Muscle layer of duodenum (tissue), 2 donors: Measurements from ENCODE around the gene TMEM176A.
"Not testable (repeated sequence)": the region's sequence is repeated elsewhere in the genome, so short reads cannot be mapped to it uniquely, and the experiment has no call there.

Experiments used
- H3K27ac ChIP-seq: one replicate; pipeline ENCODE4 v1.7.0; 2013; ENCODE audit warnings: mild to moderate bottlenecking, low read length
- H3K27me3 ChIP-seq: one replicate; pipeline ENCODE4 v1.7.0; 2013; ENCODE audit warnings: low read depth, mild to moderate bottlenecking, control low read depth, low read length
- H3K36me3 ChIP-seq, 2 donors: one replicate each; pipeline ENCODE4 v1.7.0; 2013; ENCODE audit warnings: low read length in 2 of 2, control low read depth in 1 of 2, mild to moderate bottlenecking in 1 of 2; ENCODE audit not compliant: insufficient read depth in 2 of 2, control insufficient read depth in 1 of 2
- H3K4me1 ChIP-seq, 2 donors: one replicate each; pipeline ENCODE4 v1.7.0; 2013; ENCODE audit warnings: low read length in 2 of 2, mild to moderate bottlenecking in 2 of 2, control low read depth in 1 of 2, moderate library complexity in 1 of 2; ENCODE audit not compliant: insufficient read depth in 2 of 2, control insufficient read depth in 1 of 2
- H3K4me3 ChIP-seq, 2 donors: one replicate each; pipeline ENCODE4 v1.7.0; 2013; ENCODE audit warnings: low read length in 2 of 2, low read depth in 1 of 2, mild to moderate bottlenecking in 1 of 2
- H3K9me3 ChIP-seq, 2 donors: one replicate each; pipeline ENCODE4 v1.7.0; 2013; ENCODE audit warnings: low read length in 2 of 2, control low read depth in 1 of 2, mild to moderate bottlenecking in 1 of 2; ENCODE audit not compliant: control insufficient read depth in 1 of 2
- donor health status: healthy.

Gene TMEM176A

GRCh38 chr7:150803161-150803860 is 2.7 kb downstream of the TMEM176A start:
- Histone ChIP-seq H3K36me3 (peaks cover 17 to 27% of the 10 kb centered on the region in 2 donors), H3K9me3 (peaks cover 10 to 17% of the 10 kb centered on the region in 2 donors), H3K4me1 (peaks cover 9 to 11% of the 10 kb centered on the region in 2 donors), H3K27ac (no peak overlapping the region), H3K27me3 (peaks cover 4% of the 10 kb centered on the region), H3K4me3 (no peak overlapping the region)

- H3K27me3 ChIP-seq = peaks cover 4% of the 10 kb centered on the region
- no peak overlapping the region for H3K27ac ChIP-seq
- H3K4me3 ChIP-seq = no peak overlapping the region
- H3K9me3 ChIP-seq = peaks cover 10 to 17% of the 10 kb centered on the region in 2 donors
- H3K4me1 ChIP-seq = peaks cover 5 to 11% of the 10 kb centered on the region in 2 donors
- peaks cover 17 to 27% of the 10 kb centered on the region in 2 donors for H3K36me3 ChIP-seq
Observed at GRCh38 chr7:150804802-150805201, 4.2 kb downstream of the TMEM176A start.

- no peak overlapping the region for H3K27ac ChIP-seq
- peaks cover 17 to 27% of the 10 kb centered on the region in 2 donors for H3K36me3 ChIP-seq
- H3K9me3 ChIP-seq = peaks cover 10 to 17% of the 10 kb centered on the region in 2 donors
- peaks cover 2 to 5% of the 10 kb centered on the region in 2 donors for H3K4me1 ChIP-seq
- H3K4me3 ChIP-seq = no peak overlapping the region
- peaks cover 4% of the 10 kb centered on the region for H3K27me3 ChIP-seq
Observed at GRCh38 chr7:150805864-150806263, 5.3 kb downstream of the TMEM176A start.

- Histone ChIP-seq H3K9me3 (peaks cover 10 to 17% of the 10 kb centered on the region in 2 donors), H3K36me3 (peaks cover 17 to 27% of the 10 kb centered on the region in 2 donors), H3K4me3 (no peak overlapping the region), H3K27me3 (peaks cover 4% of the 10 kb centered on the region), H3K27ac (no peak overlapping the region), H3K4me1 (peaks cover 0 to 5% of the 10 kb centered on the region in 2 donors)
Observed at GRCh38 chr7:150806454-150806853, 5.9 kb downstream of the TMEM176A start.

GRCh38 chr7:150806863-150807262 is 6.3 kb downstream of the TMEM176A start:
- Histone ChIP-seq H3K27ac (no peak overlapping the region), H3K4me1 (peaks cover 0 to 5% of the 10 kb centered on the region in 2 donors), H3K36me3 (peaks cover 17 to 27% of the 10 kb centered on the region in 2 donors), H3K27me3 (no peaks in the 10 kb centered on the region), H3K4me3 (no peak overlapping the region), H3K9me3 (peaks cover 10 to 17% of the 10 kb centered on the region in 2 donors)

- not testable (repeated sequence) for H3K27ac ChIP-seq, H3K4me1 ChIP-seq, H3K4me3 ChIP-seq, H3K27me3 ChIP-seq
- Histone ChIP-seq H3K36me3 (peaks cover 17 to 27% of the 10 kb centered on the region in 2 donors), H3K9me3 (peaks cover 10 to 17% of the 10 kb centered on the region in 2 donors)
Observed at GRCh38 chr7:150807616-150808438, 7.3 kb downstream of the TMEM176A start.

GRCh38 chr7:150814328-150815001 is 13.9 kb downstream of the TMEM176A start:
- H3K4me3 ChIP-seq = no peak overlapping the region
- H3K27ac ChIP-seq = no peak overlapping the region
- peaks cover 7 to 8% of the 10 kb centered on the region in 2 donors for H3K9me3 ChIP-seq
- H3K36me3 ChIP-seq = no peaks in the 10 kb centered on the region
- H3K27me3 ChIP-seq = no peaks in the 10 kb centered on the region
- no peaks in the 10 kb centered on the region for H3K4me1 ChIP-seq

- Histone ChIP-seq H3K4me3 (no peak overlapping the region), H3K4me1 (no peaks in the 10 kb centered on the region), H3K36me3 (no peaks in the 10 kb centered on the region), H3K27me3 (no peaks in the 10 kb centered on the region), H3K27ac (no peak overlapping the region), H3K9me3 (peaks cover 7 to 8% of the 10 kb centered on the region in 2 donors)
Observed at GRCh38 chr7:150818971-150819370, 18.4 kb downstream of the TMEM176A start.

GRCh38 chr7:150820148-150820547 is 19.6 kb downstream of the TMEM176A start:
- Histone ChIP-seq H3K9me3 (peaks cover 7 to 8% of the 10 kb centered on the region in 2 donors), H3K4me1 (no peaks in the 10 kb centered on the region), H3K36me3 (no peaks in the 10 kb centered on the region), H3K27me3 (no peaks in the 10 kb centered on the region), H3K4me3 (no peak overlapping the region), H3K27ac (peak overlapping the region; percentile 52)

GRCh38 chr7:150820578-150821198 is 20.1 kb downstream of the TMEM176A start:
- no peak overlapping the region for H3K4me3 ChIP-seq
- H3K9me3 ChIP-seq = peaks cover 6 to 7% of the 10 kb centered on the region in 2 donors
- peak overlapping the region; percentile 52 for H3K27ac ChIP-seq
- no peaks in the 10 kb centered on the region for H3K27me3 ChIP-seq
- H3K36me3 ChIP-seq = no peaks in the 10 kb centered on the region
- no peaks in the 10 kb centered on the region for H3K4me1 ChIP-seq

- H3K4me1 ChIP-seq = no peaks in the 10 kb centered on the region
- H3K27me3 ChIP-seq = no peaks in the 10 kb centered on the region
- no peaks in the 10 kb centered on the region for H3K36me3 ChIP-seq
- no peak overlapping the region for H3K27ac ChIP-seq
- H3K4me3 ChIP-seq = no peak overlapping the region
- H3K9me3 ChIP-seq = no peaks in the 10 kb centered on the region
Observed at GRCh38 chr7:150823043-150823442, 22.5 kb downstream of the TMEM176A start.
